K562 (cell line): ENCODE measurements around the gene PKLR. TPM values are rescaled to one million over a fixed set of nuclear protein-coding genes. Genes with fewer than 3 reads are reported as not detected.

ENCODE experiments used
- ATAC-seq: fragments of 200-7000 bp; cut with Tn5 transposase; 3 replicates; pipeline ENCODE4 v1.9.1; 2020; ENCODE audit warnings: moderate library complexity
- BruUV-seq: library from RNA; stranded (reverse); fragments of 400-500 nt; replicated peaks from 2 replicates; lab custom pipeline; 2021; lab: Mats Ljungman, UMichigan
- CTCF ChIA-PET: fragments of 300-600 bp; formaldehyde crosslinking; extraction: SDS; loops from one replicate; lab custom pipeline; 2021; ENCODE audit warnings: low intra/inter-chr PET ratio; lab: Yijun Ruan, JAX
- POLR2A ChIA-PET: fragments of 300-600, 350-650 bp; sonication (Branson Sonifier 250); formaldehyde crosslinking; extraction: SDS; loops from one replicate; lab custom pipeline; 2021; ENCODE audit warnings: antibody characterized with exemption, inconsistent platforms; lab: Yijun Ruan, JAX
- DNase-seq, 4 experiments: peaks; one replicate each; pipeline versions ENCODE4 v3.0.0 to v3.0.0-alpha.2; 2011 to 2018; ENCODE audit warnings: low spot score in 3 of 4, mixed read lengths in 3 of 4; ENCODE audit errors: extremely low read depth in 1 of 4
- FAIRE-seq: peaks from 2 replicates; lab custom pipeline; 2011; peaks lifted over from hg19 to GRCh38; lab: Jason Lieb, UNC
- H2AFZ ChIP-seq: 2 replicates; pipeline ENCODE4 v1.6.0; 2011; ENCODE audit warnings: low read depth, low read length, control low read depth, inconsistent platforms
- H3K27ac ChIP-seq: fragments of 200-600 bp; 3 replicates; pipeline ENCODE4 v1.8.0; 2011; ENCODE audit warnings: low read depth, mild to moderate bottlenecking, control low read depth, inconsistent platforms, low read length, moderate library complexity, mixed read lengths; ENCODE audit errors: extremely low read depth
- H3K27me3 ChIP-seq, 2 experiments: fragments of 300-600 bp in 1 of 2; 2 replicates in 1 of 2; 3 replicates in 1 of 2; pipeline versions ENCODE4 v1.6.0 to v1.8.0; 2011; ENCODE audit warnings: inconsistent platforms in 2 of 2, low read length in 2 of 2, mild to moderate bottlenecking in 1 of 2, mixed read lengths in 1 of 2, moderate library complexity in 1 of 2; ENCODE audit not compliant: control insufficient read depth in 2 of 2, insufficient read depth in 2 of 2
- H3K36me3 ChIP-seq: fragments of 300-600 bp; 3 replicates; pipeline ENCODE4 v1.8.0; 2011; ENCODE audit warnings: mild to moderate bottlenecking, low read length, inconsistent platforms; ENCODE audit not compliant: control insufficient read depth, insufficient read depth
- H3K4me1 ChIP-seq, 2 experiments: fragments of 200-600 bp in 1 of 2; replicated peaks in 1 of 2; 2 replicates in 1 of 2; 3 replicates in 1 of 2; pipeline versions ENCODE4 v1.5.1 to v1.8.0; 2011; ENCODE audit warnings: inconsistent platforms in 2 of 2, low read length in 2 of 2, mild to moderate bottlenecking in 1 of 2, mixed read lengths in 1 of 2, moderate library complexity in 1 of 2; ENCODE audit not compliant: control insufficient read depth in 2 of 2, insufficient read depth in 2 of 2
- H3K4me2 ChIP-seq: 2 replicates; pipeline ENCODE4 v1.6.1; 2011; ENCODE audit warnings: low read length, control low read depth, inconsistent platforms, mixed read lengths; ENCODE audit not compliant: insufficient read depth
- H3K4me3 ChIP-seq: fragments of 200-600 bp; sonication (generic), shearing (Covaris generic); 2 replicates; pipeline ENCODE4 v1.5.1; 2016; ENCODE audit warnings: control low read depth, inconsistent platforms
- H3K79me2 ChIP-seq: fragments of 200-600 bp; 3 replicates; pipeline ENCODE4 v1.8.0; 2011; ENCODE audit warnings: low read length, inconsistent platforms; ENCODE audit not compliant: control insufficient read depth, insufficient read depth
- H3K9ac ChIP-seq, 2 experiments: 2 replicates each; pipeline versions ENCODE4 v1.6.0 to v1.6.1; 2011; ENCODE audit warnings: low read depth in 2 of 2, low read length in 2 of 2, control low read depth in 1 of 2, inconsistent platforms in 1 of 2, mild to moderate bottlenecking in 1 of 2, mixed read lengths in 1 of 2; ENCODE audit not compliant: insufficient read depth in 1 of 2
- H3K9me1 ChIP-seq: one replicate; pipeline ENCODE4 v1.6.0; 2011; ENCODE audit warnings: inconsistent platforms, mild to moderate bottlenecking, low read length, moderate library complexity; ENCODE audit not compliant: control insufficient read depth, insufficient read depth
- H3K9me3 ChIP-seq: replicated peaks from 2 replicates; pipeline ENCODE4 v1.5.1; 2011; ENCODE audit warnings: low read depth, low read length, inconsistent platforms; ENCODE audit not compliant: control insufficient read depth, insufficient read depth
- H4K20me1 ChIP-seq: replicated peaks from 2 replicates; pipeline ENCODE4 v1.6.1; 2011; ENCODE audit warnings: low read length, inconsistent platforms, mixed read lengths; ENCODE audit not compliant: control insufficient read depth, insufficient read depth
- ARID2 ChIP-seq: fragments of 450-650 bp; IDR thresholded peaks from 2 replicates; pipeline ENCODE4 v1.6.1; 2017; ENCODE audit warnings: antibody characterized with exemption, mild to moderate bottlenecking
- CREBBP ChIP-seq: IDR thresholded peaks from one replicate; pipeline ENCODE4 v1.6.1; 2012; ENCODE audit warnings: low read depth, mild to moderate bottlenecking, control low read depth, inconsistent platforms, low read length
- GTF2F1 ChIP-seq: IDR thresholded peaks from 2 replicates; pipeline ENCODE4 v1.6.1; 2011; ENCODE audit warnings: low read depth, low read length, improper control_type of control experiment
- KLF16 ChIP-seq: IDR thresholded peaks from 2 replicates; pipeline ENCODE4 v1.6.1; 2016; ENCODE audit warnings: antibody characterized with exemption
- NFIX ChIP-seq: fragments of 250-450 bp; sonication (Bioruptor Pico); IDR thresholded peaks from 2 replicates; pipeline ENCODE4 v1.4.0; 2020; ENCODE audit warnings: low read depth, mild to moderate bottlenecking, moderate library complexity
- ZNF282 ChIP-seq: sonication (generic); formaldehyde crosslinking; IDR thresholded peaks from 2 replicates; pipeline ENCODE4 v1.8.1; 2023; ENCODE audit warnings: missing genetic modification reagents
- WGBS: fragments of 100-300 bp; shearing (Covaris generic); methylation state at CpG from one replicate; pipeline ENCODE4 v1.1.6; 2016; ENCODE audit warnings: low coverage, mixed read lengths; ENCODE audit not compliant: insufficient coverage; ENCODE audit errors: missing lambda C conversion rate; 5-methylcytosine and 5-hydroxymethylcytosine counted together
- in situ Hi-C: fragments of 300-500 bp; cut with MboI; formaldehyde crosslinking; loops from 4 replicates; pipeline ENCODE4 v1.15.0; 2018; ENCODE audit warnings: inconsistent platforms, mixed read lengths
- intact Hi-C: fragments of 100-400 bp; cut with micrococcal nuclease; formaldehyde crosslinking; loops from 2 replicates; pipeline ENCODE4 v1.14.2; 2022
- polyA plus RNA-seq, 8 experiments: library from polyadenylated mRNA; depleted of rRNA in 4 of 8; stranded (reverse) in 5 of 8; unstranded in 3 of 8; fragments of >200 nt; fragmentation: Nextera tagmentation in 2 of 8; fragmentation: Illumina TruSeq in 1 of 8; extraction: Ambion mirVana in 2 of 8; extraction: Trizol in 1 of 8; gene quantifications; 2 replicates each; pipeline versions ENCODE4 v1.2.1 to v1.2.3, GENCODE V29; 2011 to 2014; ENCODE audit warnings: inconsistent platforms in 1 of 8, missing spikeins in 1 of 8
- total RNA-seq, 7 experiments: library from RNA; depleted of rRNA in 6 of 7; stranded (reverse); fragments of >200 nt in 6 of 7; fragmentation: Illumina TruSeq in 2 of 7; extraction: Trizol in 2 of 7; gene quantifications; 2 replicates each; pipeline versions ENCODE4 v1.2.1 to v1.2.3, GENCODE V29; 2011 to 2021; ENCODE audit warnings: low replicate concordance in 1 of 7
- TF ChIP-seq, protein P1 (sequence below): IDR thresholded peaks from 2 replicates; pipeline ENCODE4 v1.6.1; 2016; ENCODE audit warnings: missing genetic modification characterization, missing compliant biosample characterization
- TF ChIP-seq, protein P2 (sequence below): fragments of 450-650 bp; IDR thresholded peaks from 2 replicates; pipeline ENCODE4 v1.6.1; 2017; ENCODE audit warnings: mild to moderate bottlenecking, moderate library complexity
- TF ChIP-seq, protein P3 (sequence below): IDR thresholded peaks from 3 replicates; pipeline ENCODE4 v1.6.1; 2011; ENCODE audit warnings: borderline replicate concordance, mild to moderate bottlenecking; ENCODE audit not compliant: insufficient read length, insufficient read depth
- TF ChIP-seq, protein P4 (sequence below): fragments of 150-350 bp; conservative IDR thresholded peaks from 2 replicates; pipeline ENCODE4 v1.6.1; 2014; ENCODE audit warnings: low read length

The PKLR gene
- total and polyA plus RNA-seq, 9 of the 15 experiments (the other 6 are each of a cell fraction or from before 2014, with no cell fraction given), result 10.7 to 78.4 (median 38.2) TPM

DNA sequence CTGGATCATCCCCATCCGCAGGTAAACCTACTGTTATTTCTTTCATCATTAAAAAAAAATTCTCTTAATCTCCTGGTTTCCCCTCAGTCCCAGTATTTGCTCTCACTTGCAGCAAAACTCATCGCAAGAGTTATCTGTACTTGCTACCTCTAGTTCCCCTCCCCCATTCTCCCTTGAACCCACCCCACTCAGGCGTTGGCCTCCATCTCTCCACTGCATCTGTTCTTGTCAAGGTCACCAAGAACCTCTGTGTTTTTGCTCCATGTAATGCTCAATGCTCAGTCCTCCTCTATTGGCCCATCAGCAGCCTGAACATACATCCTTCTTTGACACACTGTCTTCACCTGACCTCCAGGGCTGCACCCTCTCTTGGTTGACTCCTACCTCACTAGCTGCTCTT is 4.6 kb downstream of the PKLR start:
- intact Hi-C loops (no loop called here), in situ Hi-C loops (no loop called here)
- Histone ChIP-seq H4K20me1 (no peaks in the 10 kb centered on the region), H3K79me2 (peaks cover 37% of the 10 kb centered on the region), H3K9ac (peak overlapping the region in 1 of 2 experiments; percentile 6; a peak in 1 of 4 replicates), H3K27ac (no peak overlapping the region), H2AFZ (no peak overlapping the region), H3K4me2 (no peak overlapping the region), H3K9me1 (no peaks in the 10 kb centered on the region), H3K36me3 (peaks cover 45% of the 10 kb centered on the region), H3K4me3 (no peak overlapping the region), H3K27me3 (no peaks in the 10 kb centered on the region), H3K4me1 (peaks cover 12 to 43% of the 10 kb centered on the region in 2 experiments; a peak in 4 of 5 replicates), H3K9me3 (no peaks in the 10 kb centered on the region)
- CTCF ChIA-PET, result interaction anchor here (0.6 kb wide), 1 partner anchor 352 kb away, joined by 4 read pairs; no protein-coding TSS in a partner anchor
- POLR2A ChIA-PET, result interaction anchor here (1.8 kb wide), 1 partner anchor 11 kb away, joined by 8 read pairs; the partner anchor contains the start of gene FDPS
- no peak for TF ChIP-seq ZNF282 (CRISPR knock-in tag)
- no peak for TF ChIP-seq KLF16
- no peak for TF ChIP-seq GTF2F1
- TF ChIP-seq, protein P1, sequence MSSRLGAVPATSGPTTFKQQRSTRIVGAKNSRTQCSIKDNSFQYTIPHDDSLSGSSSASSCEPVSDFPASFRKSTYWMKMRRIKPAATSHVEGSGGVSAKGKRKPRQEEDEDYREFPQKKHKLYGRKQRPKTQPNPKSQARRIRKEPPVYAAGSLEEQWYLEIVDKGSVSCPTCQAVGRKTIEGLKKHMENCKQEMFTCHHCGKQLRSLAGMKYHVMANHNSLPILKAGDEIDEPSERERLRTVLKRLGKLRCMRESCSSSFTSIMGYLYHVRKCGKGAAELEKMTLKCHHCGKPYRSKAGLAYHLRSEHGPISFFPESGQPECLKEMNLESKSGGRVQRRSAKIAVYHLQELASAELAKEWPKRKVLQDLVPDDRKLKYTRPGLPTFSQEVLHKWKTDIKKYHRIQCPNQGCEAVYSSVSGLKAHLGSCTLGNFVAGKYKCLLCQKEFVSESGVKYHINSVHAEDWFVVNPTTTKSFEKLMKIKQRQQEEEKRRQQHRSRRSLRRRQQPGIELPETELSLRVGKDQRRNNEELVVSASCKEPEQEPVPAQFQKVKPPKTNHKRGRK (tag), result no peak
- TF ChIP-seq ARID2, result no peak
- TF ChIP-seq, protein P2, sequence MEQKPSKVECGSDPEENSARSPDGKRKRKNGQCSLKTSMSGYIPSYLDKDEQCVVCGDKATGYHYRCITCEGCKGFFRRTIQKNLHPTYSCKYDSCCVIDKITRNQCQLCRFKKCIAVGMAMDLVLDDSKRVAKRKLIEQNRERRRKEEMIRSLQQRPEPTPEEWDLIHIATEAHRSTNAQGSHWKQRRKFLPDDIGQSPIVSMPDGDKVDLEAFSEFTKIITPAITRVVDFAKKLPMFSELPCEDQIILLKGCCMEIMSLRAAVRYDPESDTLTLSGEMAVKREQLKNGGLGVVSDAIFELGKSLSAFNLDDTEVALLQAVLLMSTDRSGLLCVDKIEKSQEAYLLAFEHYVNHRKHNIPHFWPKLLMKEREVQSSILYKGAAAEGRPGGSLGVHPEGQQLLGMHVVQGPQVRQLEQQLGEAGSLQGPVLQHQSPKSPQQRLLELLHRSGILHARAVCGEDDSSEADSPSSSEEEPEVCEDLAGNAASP, result no peak
- TF ChIP-seq, protein P3, sequence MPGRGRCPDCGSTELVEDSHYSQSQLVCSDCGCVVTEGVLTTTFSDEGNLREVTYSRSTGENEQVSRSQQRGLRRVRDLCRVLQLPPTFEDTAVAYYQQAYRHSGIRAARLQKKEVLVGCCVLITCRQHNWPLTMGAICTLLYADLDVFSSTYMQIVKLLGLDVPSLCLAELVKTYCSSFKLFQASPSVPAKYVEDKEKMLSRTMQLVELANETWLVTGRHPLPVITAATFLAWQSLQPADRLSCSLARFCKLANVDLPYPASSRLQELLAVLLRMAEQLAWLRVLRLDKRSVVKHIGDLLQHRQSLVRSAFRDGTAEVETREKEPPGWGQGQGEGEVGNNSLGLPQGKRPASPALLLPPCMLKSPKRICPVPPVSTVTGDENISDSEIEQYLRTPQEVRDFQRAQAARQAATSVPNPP, result no peak
- TF ChIP-seq CREBBP, result no peak
- TF ChIP-seq NFIX (CRISPR knock-in tag), result no peak
- TF ChIP-seq, protein P4, sequence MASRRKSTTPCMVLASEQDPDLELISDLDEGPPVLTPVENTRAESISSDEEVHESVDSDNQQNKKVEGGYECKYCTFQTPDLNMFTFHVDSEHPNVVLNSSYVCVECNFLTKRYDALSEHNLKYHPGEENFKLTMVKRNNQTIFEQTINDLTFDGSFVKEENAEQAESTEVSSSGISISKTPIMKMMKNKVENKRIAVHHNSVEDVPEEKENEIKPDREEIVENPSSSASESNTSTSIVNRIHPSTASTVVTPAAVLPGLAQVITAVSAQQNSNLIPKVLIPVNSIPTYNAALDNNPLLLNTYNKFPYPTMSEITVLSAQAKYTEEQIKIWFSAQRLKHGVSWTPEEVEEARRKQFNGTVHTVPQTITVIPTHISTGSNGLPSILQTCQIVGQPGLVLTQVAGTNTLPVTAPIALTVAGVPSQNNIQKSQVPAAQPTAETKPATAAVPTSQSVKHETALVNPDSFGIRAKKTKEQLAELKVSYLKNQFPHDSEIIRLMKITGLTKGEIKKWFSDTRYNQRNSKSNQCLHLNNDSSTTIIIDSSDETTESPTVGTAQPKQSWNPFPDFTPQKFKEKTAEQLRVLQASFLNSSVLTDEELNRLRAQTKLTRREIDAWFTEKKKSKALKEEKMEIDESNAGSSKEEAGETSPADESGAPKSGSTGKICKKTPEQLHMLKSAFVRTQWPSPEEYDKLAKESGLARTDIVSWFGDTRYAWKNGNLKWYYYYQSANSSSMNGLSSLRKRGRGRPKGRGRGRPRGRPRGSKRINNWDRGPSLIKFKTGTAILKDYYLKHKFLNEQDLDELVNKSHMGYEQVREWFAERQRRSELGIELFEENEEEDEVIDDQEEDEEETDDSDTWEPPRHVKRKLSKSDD, result no peak
- BruUV-seq, result no TSS peak
- no peak for FAIRE-seq
- peak in 2 of 4 experiments; percentile 43 to 57 for DNase-seq
- 46% methylated on average over 3 of the region's 3 CpGs for WGBS
- no peak for ATAC-seq
